Right lobe of liver (tissue), 6 donors: Measurements from ENCODE around the gene LRRC47. TPM values are rescaled to one million over a fixed set of nuclear protein-coding genes. Genes with fewer than 3 reads are reported as not detected.

Source experiments
- ATAC-seq, 4 donors: fragments of 200-7000 bp; cut with Tn5 transposase; one replicate each; pipeline ENCODE4 v1.9.1; 2020; ENCODE audit warnings: mild to moderate bottlenecking in 4 of 4, moderate library complexity in 4 of 4
- DNase-seq, 3 donors: peaks; one replicate each; pipeline ENCODE4 v3.0.0-alpha.2; 2020
- H3K27ac ChIP-seq, 3 donors: fragments of 200-600 bp; one replicate each; pipeline ENCODE4 v1.8.0; 2022
- H3K27me3 ChIP-seq, 2 donors: fragments of 200-600 bp; one replicate each; pipeline ENCODE4 v1.8.0; 2022
- H3K36me3 ChIP-seq, 4 donors: fragments of 200-600 bp; sonication (generic) in 1 of 4; one replicate each; pipeline versions ENCODE4 v1.5.1 to v1.8.0; 2017 to 2022; ENCODE audit warnings: control low read depth in 1 of 4
- H3K4me1 ChIP-seq, 4 donors: fragments of 200-600 bp; sonication (generic) in 1 of 4; one replicate each; pipeline versions ENCODE4 v1.5.1 to v1.8.0; 2017 to 2022; ENCODE audit warnings: control low read depth in 1 of 4
- H3K4me3 ChIP-seq, 3 donors: fragments of 200-600 bp; one replicate each; pipeline ENCODE4 v1.8.0; 2022
- H3K9me3 ChIP-seq, 4 donors: fragments of 200-600 bp; sonication (generic) in 1 of 4; one replicate each; pipeline versions ENCODE4 v1.5.1 to v1.8.0; 2017 to 2022; ENCODE audit warnings: control low read depth in 1 of 4
- CTCF ChIP-seq, 4 donors: fragments of 200-600 bp in 3 of 4; fragments of 450-650 bp in 1 of 4; IDR thresholded peaks; one replicate each; pipeline versions ENCODE4 v1.5.1 to v1.8.0; 2016 to 2022; ENCODE audit warnings: antibody characterized with exemption in 4 of 4, mild to moderate bottlenecking in 2 of 4
- POLR2A ChIP-seq: fragments of 450-650 bp; IDR thresholded peaks from one replicate; pipeline ENCODE4 v1.6.1; 2017; ENCODE audit warnings: antibody characterized with exemption, mild to moderate bottlenecking
- WGBS: methylation state at CpG from one replicate; pipeline ENCODE4 v1.1.6; 2018; ENCODE audit warnings: low coverage, low lambda C conversion rate; ENCODE audit not compliant: insufficient coverage; ENCODE audit errors: missing lambda C conversion rate; 5-methylcytosine and 5-hydroxymethylcytosine counted together
- intact Hi-C, 2 donors: fragments of 100-400 bp; cut with DNase I; formaldehyde crosslinking; loops; one replicate each; pipeline versions ENCODE4 v1.11.2 to v1.14.1; 2022
- total RNA-seq, 6 experiments: library from RNA; depleted of rRNA in 2 of 6; stranded (reverse); fragments of >200 nt in 2 of 6; fragmentation: NEBNext Ultra II Directional in 3 of 6; extraction: Animal tissue kit (Norgen Biotek cat#: 25700) in 3 of 6; gene quantifications; one replicate each; pipeline versions ENCODE4 v1.1.0 to v1.2.4, GENCODE V29; 2016 to 2023
- donor health status: DM: no; HTN: yes; CAD: no.
- donor health status: DM: no; HTN: no; CAD: no.
- donor health status: DM: no; HTN: no; CAD: no.
- donor health status: DM: no; HTN: yes; CAD: no.
- donor health status: DM: no; HTN: yes; CAD: no.

Gene LRRC47
- total RNA-seq, 6 experiments from 2014 or later: 22.7 to 32.2 (median 25.8) TPM

- no peak overlapping the region for H3K4me3 ChIP-seq
- H3K36me3 ChIP-seq: peaks cover 0 to 33% (median 12%) of the 10 kb centered on the region in 4 donors
- H3K4me1 ChIP-seq: no peaks in the 10 kb centered on the region
- intact Hi-C loops: no loop called here
- TF ChIP-seq POLR2A (no peak), CTCF (IDR thresholded peaks at IDR 0.05) (no peak)
- ATAC-seq (no peak), DNase-seq (peak in 1 of 3 donors; percentile 10)
- H3K27me3 ChIP-seq: no peaks in the 10 kb centered on the region
- 65% methylated on average over 5 of the region's 10 CpGs for WGBS
- H3K27ac ChIP-seq: no peak overlapping the region
- no peaks in the 10 kb centered on the region for H3K9me3 ChIP-seq
Measured at GRCh38 chr1:3819771-3820200, 23.5 kb upstream of the LRRC47 start.

GRCh38 chr1:3817821-3818597, 21.7 kb upstream of the LRRC47 start:
- no peak overlapping the region for H3K27ac ChIP-seq
- TF ChIP-seq CTCF (IDR thresholded peaks at IDR 0.05) (no peak), POLR2A (no peak)
- ATAC-seq: no peak
- DNase-seq: peak in 1 of 3 donors; percentile 14
- H3K27me3 ChIP-seq: no peaks in the 10 kb centered on the region
- no peaks in the 10 kb centered on the region for H3K4me1 ChIP-seq
- intact Hi-C loops: no loop called here
- no peak overlapping the region for H3K4me3 ChIP-seq
- peaks cover 0 to 38% (median 12%) of the 10 kb centered on the region in 4 donors for H3K36me3 ChIP-seq
- no peaks in the 10 kb centered on the region for H3K9me3 ChIP-seq
- WGBS: 92% methylated on average over 16 of the region's 28 CpGs

- no peaks in the 10 kb centered on the region for H3K9me3 ChIP-seq
- peak in 1 of 3 donors; percentile 11 for DNase-seq
- no peak overlapping the region for H3K27ac ChIP-seq
- ATAC-seq: no peak
- no CpG with 5 or more reads among the region's 17 CpGs for WGBS
- H3K27me3 ChIP-seq: no peaks in the 10 kb centered on the region
- TF ChIP-seq CTCF (IDR thresholded peaks at IDR 0.05) (no peak), POLR2A (no peak)
- no peaks in the 10 kb centered on the region for H3K4me1 ChIP-seq
- no peak overlapping the region for H3K4me3 ChIP-seq
- peaks cover 0 to 33% (median 9%) of the 10 kb centered on the region in 4 donors for H3K36me3 ChIP-seq
- intact Hi-C loops: no loop called here
Measured at GRCh38 chr1:3817138-3817740, 20.9 kb upstream of the LRRC47 start.

GRCh38 chr1:3816331-3817137, 20.2 kb upstream of the LRRC47 start:
- Histone ChIP-seq H3K27me3 (no peaks in the 10 kb centered on the region), H3K27ac (no peak overlapping the region), H3K4me1 (no peaks in the 10 kb centered on the region), H3K36me3 (peaks cover 0 to 27% (median 9%) of the 10 kb centered on the region in 4 donors), H3K9me3 (no peaks in the 10 kb centered on the region), H3K4me3 (no peak overlapping the region)
- ATAC-seq (no peak), DNase-seq (peak in 1 of 3 donors; percentile 14)
- intact Hi-C loops: no loop called here
- TF ChIP-seq POLR2A (no peak), CTCF (IDR thresholded peaks at IDR 0.05) (no peak)
- WGBS: 50% methylated on average over 1 of the region's 38 CpGs
